HepG2 (cell line): Measurements from ENCODE around the gene ZNF230. TPM values are rescaled to one million over a fixed set of nuclear protein-coding genes. Genes with fewer than 3 reads are reported as not detected.

ENCODE experiments used
- AHR ChIP-seq: IDR thresholded peaks from 2 replicates; pipeline ENCODE4 v1.6.1; 2018; ENCODE audit warnings: missing genetic modification reagents, missing compliant biosample characterization
- BRCA1 ChIP-seq: sonication (generic); formaldehyde crosslinking; IDR thresholded peaks from 2 replicates; pipeline ENCODE4 v1.4.0; 2020; ENCODE audit warnings: missing genetic modification reagents
- CEBPB ChIP-seq: IDR thresholded peaks from 2 replicates; pipeline ENCODE4 v1.6.1; 2011; ENCODE audit warnings: low read depth, low read length, improper control_type of control experiment, borderline replicate concordance
- CENPT ChIP-seq: sonication (generic); formaldehyde crosslinking; IDR thresholded peaks from 2 replicates; pipeline ENCODE4 v1.8.0; 2022; ENCODE audit warnings: low read depth, mild to moderate bottlenecking, moderate library complexity, missing genetic modification reagents
- HNRNPL ChIP-seq: fragments of 200-400 bp; formaldehyde crosslinking; IDR thresholded peaks from 2 replicates; pipeline ENCODE4 v1.6.1; 2017; ENCODE audit warnings: mild to moderate bottlenecking, low read depth, low read length
- KAT2B ChIP-seq: fragments of 150-350 bp; IDR thresholded peaks from 2 replicates; pipeline ENCODE4 v1.6.1; 2014; ENCODE audit warnings: low read depth, low read length, borderline replicate concordance
- NFRKB ChIP-seq: fragments of 450-650 bp; IDR thresholded peaks from 2 replicates; pipeline ENCODE4 v1.6.1; 2017
- NR2F2 ChIP-seq: IDR thresholded peaks from 2 replicates; pipeline ENCODE4 v1.6.1; 2012; ENCODE audit warnings: low read depth, inconsistent platforms, borderline replicate concordance
- PREB ChIP-seq: sonication (generic); formaldehyde crosslinking; IDR thresholded peaks from 2 replicates; pipeline ENCODE4 v1.4.0; 2020; ENCODE audit warnings: missing genetic modification reagents
- RARG ChIP-seq: sonication (generic); formaldehyde crosslinking; IDR thresholded peaks from 2 replicates; pipeline ENCODE4 v1.4.0; 2020; ENCODE audit warnings: low read depth, mild to moderate bottlenecking, missing genetic modification reagents
- TSC22D2 ChIP-seq: sonication (generic); formaldehyde crosslinking; IDR thresholded peaks from 2 replicates; pipeline ENCODE4 v1.5.1; 2020; ENCODE audit warnings: missing genetic modification reagents, mild to moderate bottlenecking, borderline replicate concordance
- ZC3H4 ChIP-seq: sonication (generic); formaldehyde crosslinking; IDR thresholded peaks from 2 replicates; pipeline ENCODE4 v1.4.0; 2020; ENCODE audit warnings: missing genetic modification reagents, borderline replicate concordance
- ZNF549 ChIP-seq: sonication (generic); formaldehyde crosslinking; IDR thresholded peaks from 2 replicates; pipeline ENCODE4 v1.5.0; 2020; ENCODE audit warnings: missing genetic modification reagents
- ZNF552 ChIP-seq: sonication (generic); formaldehyde crosslinking; IDR thresholded peaks from 2 replicates; pipeline ENCODE4 v1.9.0; 2022; ENCODE audit warnings: missing genetic modification reagents, mild to moderate bottlenecking, borderline replicate concordance
- ZNF556 ChIP-seq: sonication (generic); formaldehyde crosslinking; IDR thresholded peaks from 2 replicates; pipeline ENCODE4 v1.4.0; 2020; ENCODE audit warnings: mild to moderate bottlenecking, missing genetic modification reagents, borderline replicate concordance
- ZNF598 ChIP-seq: sonication (generic); formaldehyde crosslinking; IDR thresholded peaks from 2 replicates; pipeline ENCODE4 v1.5.1; 2020; ENCODE audit warnings: mild to moderate bottlenecking, missing genetic modification reagents, borderline replicate concordance
- polyA plus RNA-seq, 8 experiments: library from polyadenylated mRNA; depleted of rRNA in 3 of 8; stranded (reverse) in 7 of 8; unstranded in 1 of 8; fragments of >200 nt; fragmentation: Illumina TruSeq in 4 of 8; extraction: Trizol in 4 of 8; gene quantifications; 2 replicates each; pipeline versions ENCODE4 v1.2.1 to v1.2.3, GENCODE V29; 2011 to 2016; ENCODE audit warnings: low read depth in 4 of 8, missing spikeins in 1 of 8, mixed read lengths in 1 of 8; ENCODE audit not compliant: insufficient read depth in 1 of 8
- total RNA-seq, 5 experiments: library from RNA; depleted of rRNA; stranded (reverse); fragments of >200 nt; fragmentation: Illumina TruSeq; extraction: Trizol; gene quantifications; 2 replicates each; pipeline ENCODE4 v1.2.3, GENCODE V29; 2016; ENCODE audit warnings: low read depth in 1 of 5
- TF ChIP-seq, protein P1 (sequence below): sonication (generic); formaldehyde crosslinking; IDR thresholded peaks from 2 replicates; pipeline ENCODE4 v1.4.0; 2020; ENCODE audit warnings: mild to moderate bottlenecking, missing genetic modification reagents
- TF ChIP-seq, protein P2 (sequence below): sonication (generic); formaldehyde crosslinking; IDR thresholded peaks from 2 replicates; pipeline ENCODE4 v1.9.0; 2021; ENCODE audit warnings: missing genetic modification reagents, borderline replicate concordance
- TF ChIP-seq, protein P3 (sequence below): sonication (generic); formaldehyde crosslinking; IDR thresholded peaks from 2 replicates; pipeline ENCODE4 v1.8.0; 2022; ENCODE audit warnings: missing genetic modification reagents, mild to moderate bottlenecking, moderate library complexity, borderline replicate concordance

The ZNF230 gene
- total and polyA plus RNA-seq, 2 of the 13 experiments (the other 11 are each of a cell fraction or from before 2014, with no cell fraction given), result 2.4 to 5.5 TPM

- TF ChIP-seq, protein P1, sequence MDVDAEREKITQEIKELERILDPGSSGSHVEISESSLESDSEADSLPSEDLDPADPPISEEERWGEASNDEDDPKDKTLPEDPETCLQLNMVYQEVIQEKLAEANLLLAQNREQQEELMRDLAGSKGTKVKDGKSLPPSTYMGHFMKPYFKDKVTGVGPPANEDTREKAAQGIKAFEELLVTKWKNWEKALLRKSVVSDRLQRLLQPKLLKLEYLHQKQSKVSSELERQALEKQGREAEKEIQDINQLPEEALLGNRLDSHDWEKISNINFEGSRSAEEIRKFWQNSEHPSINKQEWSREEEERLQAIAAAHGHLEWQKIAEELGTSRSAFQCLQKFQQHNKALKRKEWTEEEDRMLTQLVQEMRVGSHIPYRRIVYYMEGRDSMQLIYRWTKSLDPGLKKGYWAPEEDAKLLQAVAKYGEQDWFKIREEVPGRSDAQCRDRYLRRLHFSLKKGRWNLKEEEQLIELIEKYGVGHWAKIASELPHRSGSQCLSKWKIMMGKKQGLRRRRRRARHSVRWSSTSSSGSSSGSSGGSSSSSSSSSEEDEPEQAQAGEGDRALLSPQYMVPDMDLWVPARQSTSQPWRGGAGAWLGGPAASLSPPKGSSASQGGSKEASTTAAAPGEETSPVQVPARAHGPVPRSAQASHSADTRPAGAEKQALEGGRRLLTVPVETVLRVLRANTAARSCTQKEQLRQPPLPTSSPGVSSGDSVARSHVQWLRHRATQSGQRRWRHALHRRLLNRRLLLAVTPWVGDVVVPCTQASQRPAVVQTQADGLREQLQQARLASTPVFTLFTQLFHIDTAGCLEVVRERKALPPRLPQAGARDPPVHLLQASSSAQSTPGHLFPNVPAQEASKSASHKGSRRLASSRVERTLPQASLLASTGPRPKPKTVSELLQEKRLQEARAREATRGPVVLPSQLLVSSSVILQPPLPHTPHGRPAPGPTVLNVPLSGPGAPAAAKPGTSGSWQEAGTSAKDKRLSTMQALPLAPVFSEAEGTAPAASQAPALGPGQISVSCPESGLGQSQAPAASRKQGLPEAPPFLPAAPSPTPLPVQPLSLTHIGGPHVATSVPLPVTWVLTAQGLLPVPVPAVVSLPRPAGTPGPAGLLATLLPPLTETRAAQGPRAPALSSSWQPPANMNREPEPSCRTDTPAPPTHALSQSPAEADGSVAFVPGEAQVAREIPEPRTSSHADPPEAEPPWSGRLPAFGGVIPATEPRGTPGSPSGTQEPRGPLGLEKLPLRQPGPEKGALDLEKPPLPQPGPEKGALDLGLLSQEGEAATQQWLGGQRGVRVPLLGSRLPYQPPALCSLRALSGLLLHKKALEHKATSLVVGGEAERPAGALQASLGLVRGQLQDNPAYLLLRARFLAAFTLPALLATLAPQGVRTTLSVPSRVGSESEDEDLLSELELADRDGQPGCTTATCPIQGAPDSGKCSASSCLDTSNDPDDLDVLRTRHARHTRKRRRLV (CRISPR knock-in tag), result no peak
- TF ChIP-seq, protein P2, sequence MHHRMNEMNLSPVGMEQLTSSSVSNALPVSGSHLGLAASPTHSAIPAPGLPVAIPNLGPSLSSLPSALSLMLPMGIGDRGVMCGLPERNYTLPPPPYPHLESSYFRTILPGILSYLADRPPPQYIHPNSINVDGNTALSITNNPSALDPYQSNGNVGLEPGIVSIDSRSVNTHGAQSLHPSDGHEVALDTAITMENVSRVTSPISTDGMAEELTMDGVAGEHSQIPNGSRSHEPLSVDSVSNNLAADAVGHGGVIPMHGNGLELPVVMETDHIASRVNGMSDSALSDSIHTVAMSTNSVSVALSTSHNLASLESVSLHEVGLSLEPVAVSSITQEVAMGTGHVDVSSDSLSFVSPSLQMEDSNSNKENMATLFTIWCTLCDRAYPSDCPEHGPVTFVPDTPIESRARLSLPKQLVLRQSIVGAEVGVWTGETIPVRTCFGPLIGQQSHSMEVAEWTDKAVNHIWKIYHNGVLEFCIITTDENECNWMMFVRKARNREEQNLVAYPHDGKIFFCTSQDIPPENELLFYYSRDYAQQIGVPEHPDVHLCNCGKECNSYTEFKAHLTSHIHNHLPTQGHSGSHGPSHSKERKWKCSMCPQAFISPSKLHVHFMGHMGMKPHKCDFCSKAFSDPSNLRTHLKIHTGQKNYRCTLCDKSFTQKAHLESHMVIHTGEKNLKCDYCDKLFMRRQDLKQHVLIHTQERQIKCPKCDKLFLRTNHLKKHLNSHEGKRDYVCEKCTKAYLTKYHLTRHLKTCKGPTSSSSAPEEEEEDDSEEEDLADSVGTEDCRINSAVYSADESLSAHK, result no peak
- no peak for TF ChIP-seq RARG (CRISPR knock-in tag)
- TF ChIP-seq, protein P3, sequence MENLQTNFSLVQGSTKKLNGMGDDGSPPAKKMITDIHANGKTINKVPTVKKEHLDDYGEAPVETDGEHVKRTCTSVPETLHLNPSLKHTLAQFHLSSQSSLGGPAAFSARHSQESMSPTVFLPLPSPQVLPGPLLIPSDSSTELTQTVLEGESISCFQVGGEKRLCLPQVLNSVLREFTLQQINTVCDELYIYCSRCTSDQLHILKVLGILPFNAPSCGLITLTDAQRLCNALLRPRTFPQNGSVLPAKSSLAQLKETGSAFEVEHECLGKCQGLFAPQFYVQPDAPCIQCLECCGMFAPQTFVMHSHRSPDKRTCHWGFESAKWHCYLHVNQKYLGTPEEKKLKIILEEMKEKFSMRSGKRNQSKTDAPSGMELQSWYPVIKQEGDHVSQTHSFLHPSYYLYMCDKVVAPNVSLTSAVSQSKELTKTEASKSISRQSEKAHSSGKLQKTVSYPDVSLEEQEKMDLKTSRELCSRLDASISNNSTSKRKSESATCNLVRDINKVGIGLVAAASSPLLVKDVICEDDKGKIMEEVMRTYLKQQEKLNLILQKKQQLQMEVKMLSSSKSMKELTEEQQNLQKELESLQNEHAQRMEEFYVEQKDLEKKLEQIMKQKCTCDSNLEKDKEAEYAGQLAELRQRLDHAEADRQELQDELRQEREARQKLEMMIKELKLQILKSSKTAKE (CRISPR knock-in tag), result no peak
- TF ChIP-seq NFRKB, result no peak
- no peak for TF ChIP-seq TSC22D2
- no peak for TF ChIP-seq BRCA1 (CRISPR knock-in tag)
- TF ChIP-seq ZNF549, result no peak
- TF ChIP-seq HNRNPL, result no peak
- no peak for TF ChIP-seq ZNF552 (CRISPR knock-in tag)
- no peak for TF ChIP-seq CENPT
- TF ChIP-seq CEBPB, result no peak
- no peak for TF ChIP-seq KAT2B
- no peak for TF ChIP-seq ZNF598
- no peak for TF ChIP-seq ZC3H4 (CRISPR knock-in tag)
- TF ChIP-seq NR2F2, result no peak
- TF ChIP-seq PREB (CRISPR knock-in tag), result no peak
- TF ChIP-seq AHR (CRISPR knock-in tag), result no peak
- no peak for TF ChIP-seq ZNF556 (CRISPR knock-in tag)
These were observed 49.1 kb downstream of the ZNF230 start, which contains the start of gene ZNF223 (continued) for GRCh38 chr19:44051650-44052402.
